Nephron (organoid): ENCODE measurements around the gene MAST2.
"Not testable (repeated sequence)": the region's sequence is repeated elsewhere in the genome, so short reads cannot be mapped to it uniquely, and the experiment has no call there.

Experiments
- H3K27ac Mint-ChIP-seq, 3 experiments: 2 replicates each; pipeline ENCODE4 v1.8.0; 2020; ENCODE audit warnings: mixed read lengths in 3 of 3, mild to moderate bottlenecking in 2 of 3, moderate library complexity in 1 of 3
- H3K27me3 Mint-ChIP-seq: 2 replicates; pipeline ENCODE4 v1.8.0; 2021; ENCODE audit warnings: low read depth, mild to moderate bottlenecking, moderate library complexity, mixed read lengths
- H3K36me3 Mint-ChIP-seq: 2 replicates; pipeline ENCODE4 v1.8.0; 2020; ENCODE audit warnings: low read depth, mixed read lengths
- H3K4me1 Mint-ChIP-seq: 2 replicates; pipeline ENCODE4 v1.8.0; 2020; ENCODE audit warnings: mixed read lengths
- H3K4me3 Mint-ChIP-seq, 3 experiments: 2 replicates each; pipeline ENCODE4 v1.8.0; 2020; ENCODE audit warnings: mild to moderate bottlenecking in 3 of 3, mixed read lengths in 3 of 3, moderate library complexity in 2 of 3
- H3K9me3 Mint-ChIP-seq: 2 replicates; pipeline ENCODE4 v1.8.0; 2020; ENCODE audit warnings: mixed read lengths
- TF ChIP-seq, protein P1 (sequence below), 3 experiments: fragments of 200-600 bp; sonication (generic); IDR thresholded peaks; one replicate each; pipeline ENCODE4 v1.5.0; 2021; ENCODE audit warnings: antibody characterized with exemption in 3 of 3; ENCODE audit not compliant: unreplicated experiment in 3 of 3

Gene MAST2

DNA sequence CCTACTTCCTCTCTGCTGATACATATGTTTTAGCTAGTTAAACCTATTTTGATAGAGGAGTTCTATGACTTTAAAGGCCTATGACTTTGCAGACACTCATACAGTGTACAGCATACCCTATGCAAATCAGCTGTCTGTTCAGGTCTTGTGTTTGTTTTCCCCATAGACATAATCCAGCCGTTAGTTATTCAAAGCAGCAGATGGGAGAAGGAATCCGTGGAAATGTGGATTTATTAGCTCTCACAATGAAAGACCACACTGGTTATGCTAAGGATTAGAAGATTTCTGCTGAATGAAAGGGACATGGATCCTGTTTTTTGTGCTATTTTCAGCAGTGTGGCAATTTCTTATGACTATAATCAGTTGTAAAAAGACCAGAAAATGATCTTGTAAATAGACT is 59.8 kb downstream of the MAST2 start:
- Mint-ChIP-seq H3K9me3 (no peaks in the 10 kb centered on the region), H3K27ac (peak overlapping the region; percentile 42 to 78 (median 76)), H3K36me3 (peaks cover 5% of the 10 kb centered on the region), H3K4me3 (peak overlapping the region in 2 of 3 experiments; percentile 31 to 48), H3K4me1 (peaks cover 54% of the 10 kb centered on the region), H3K27me3 (no peaks in the 10 kb centered on the region)
- TF ChIP-seq, protein P1, sequence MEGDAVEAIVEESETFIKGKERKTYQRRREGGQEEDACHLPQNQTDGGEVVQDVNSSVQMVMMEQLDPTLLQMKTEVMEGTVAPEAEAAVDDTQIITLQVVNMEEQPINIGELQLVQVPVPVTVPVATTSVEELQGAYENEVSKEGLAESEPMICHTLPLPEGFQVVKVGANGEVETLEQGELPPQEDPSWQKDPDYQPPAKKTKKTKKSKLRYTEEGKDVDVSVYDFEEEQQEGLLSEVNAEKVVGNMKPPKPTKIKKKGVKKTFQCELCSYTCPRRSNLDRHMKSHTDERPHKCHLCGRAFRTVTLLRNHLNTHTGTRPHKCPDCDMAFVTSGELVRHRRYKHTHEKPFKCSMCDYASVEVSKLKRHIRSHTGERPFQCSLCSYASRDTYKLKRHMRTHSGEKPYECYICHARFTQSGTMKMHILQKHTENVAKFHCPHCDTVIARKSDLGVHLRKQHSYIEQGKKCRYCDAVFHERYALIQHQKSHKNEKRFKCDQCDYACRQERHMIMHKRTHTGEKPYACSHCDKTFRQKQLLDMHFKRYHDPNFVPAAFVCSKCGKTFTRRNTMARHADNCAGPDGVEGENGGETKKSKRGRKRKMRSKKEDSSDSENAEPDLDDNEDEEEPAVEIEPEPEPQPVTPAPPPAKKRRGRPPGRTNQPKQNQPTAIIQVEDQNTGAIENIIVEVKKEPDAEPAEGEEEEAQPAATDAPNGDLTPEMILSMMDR (IDR thresholded peaks at IDR 0.05; ENCODE audit: unreplicated experiment in 3 of 3): no peak

DNA sequence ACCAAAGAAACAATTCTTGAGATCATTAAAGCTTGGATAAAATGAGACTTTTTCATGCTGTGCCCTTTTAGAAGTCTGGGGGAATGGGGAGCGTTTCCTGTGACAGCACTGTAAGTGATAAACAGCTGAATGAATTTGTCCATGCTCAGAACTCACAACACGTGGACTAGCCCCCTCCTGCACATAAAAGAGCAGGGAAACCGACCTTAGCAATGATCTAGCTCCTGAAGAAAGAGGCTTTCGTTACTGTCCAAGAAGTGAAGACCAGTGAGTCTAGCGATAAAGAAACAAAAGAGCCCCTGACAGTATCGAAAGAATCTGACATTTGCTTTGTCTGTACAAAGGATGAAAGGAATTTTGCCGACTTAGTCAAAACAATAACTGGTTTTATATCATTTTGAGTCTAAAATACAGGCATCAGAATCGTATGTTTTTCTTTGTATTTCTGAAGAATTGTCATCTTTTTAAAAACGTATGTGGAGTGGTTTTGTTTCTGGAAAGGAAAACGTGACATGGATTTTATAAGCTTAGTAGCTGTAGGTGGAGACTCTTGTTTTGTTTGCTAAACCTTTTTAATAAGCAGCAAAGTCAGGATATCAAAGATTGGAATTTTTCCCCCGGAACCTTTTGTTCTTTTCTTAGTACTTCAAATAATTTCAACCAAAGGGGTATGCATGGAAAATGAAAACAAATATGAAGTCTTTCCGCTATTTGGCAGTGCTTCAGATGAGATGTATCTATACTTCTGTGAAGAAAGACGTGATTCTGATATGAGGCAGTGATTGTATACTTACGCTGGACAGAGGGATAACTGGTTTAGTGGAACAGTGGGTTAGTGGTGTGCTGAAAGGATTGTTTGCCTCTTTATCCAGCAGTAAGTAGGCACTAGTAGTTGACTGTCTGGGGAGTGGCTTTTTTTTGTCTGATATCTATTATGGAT is 61.0 kb downstream of the MAST2 start:
- Mint-ChIP-seq H3K36me3 (peaks cover under 1% of the 10 kb centered on the region), H3K4me1 (peaks cover 63% of the 10 kb centered on the region), H3K4me3 (peak overlapping the region; percentile 52 to 83 (median 71)), H3K27ac (peak overlapping the region; percentile 42 to 78 (median 76)), H3K27me3 (no peaks in the 10 kb centered on the region), H3K9me3 (no peaks in the 10 kb centered on the region)
- TF ChIP-seq, protein P1 (IDR thresholded peaks at IDR 0.05; ENCODE audit: unreplicated experiment in 3 of 3): no peak

DNA sequence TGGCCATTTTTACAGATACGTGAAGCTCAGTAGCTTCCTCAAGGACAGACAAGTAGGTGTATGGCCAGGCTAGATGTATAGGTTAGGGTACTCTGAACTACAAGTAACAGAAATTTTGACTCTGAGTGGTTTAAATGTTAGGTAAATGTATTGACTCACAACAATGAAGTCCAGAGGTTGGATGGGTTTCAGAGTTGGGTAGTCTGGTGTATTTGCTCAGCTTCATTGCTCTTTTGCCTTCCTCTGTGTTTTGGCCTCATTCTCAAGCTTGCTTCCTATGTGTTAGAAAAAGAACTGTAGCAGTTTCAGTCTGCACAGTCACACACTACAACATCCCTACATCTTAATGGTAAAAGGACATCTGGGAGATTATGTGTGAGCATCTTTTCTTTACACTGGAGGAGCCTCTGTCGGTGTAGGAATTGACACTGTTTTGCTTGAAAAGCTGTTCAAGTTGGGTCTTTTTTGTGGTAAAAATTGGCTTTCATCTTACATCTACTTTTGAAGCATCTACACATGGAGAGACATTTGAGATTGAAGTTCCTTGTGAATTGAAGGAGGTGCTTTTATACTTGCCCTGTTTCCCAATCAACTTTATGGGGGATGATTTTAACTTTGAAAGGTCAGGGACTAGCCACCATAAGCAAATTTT is 64.4 kb downstream of the MAST2 start:
- TF ChIP-seq, protein P1 (IDR thresholded peaks at IDR 0.05; ENCODE audit: unreplicated experiment in 3 of 3): no peak
- H3K9me3 Mint-ChIP-seq: no peaks in the 10 kb centered on the region
- peak overlapping the region in 1 of 3 experiments; percentile 44 for H3K4me3 Mint-ChIP-seq
- H3K4me1 Mint-ChIP-seq: peaks cover 50% of the 10 kb centered on the region
- no peaks in the 10 kb centered on the region for H3K27me3 Mint-ChIP-seq
- no peak overlapping the region for H3K27ac Mint-ChIP-seq
- H3K36me3 Mint-ChIP-seq: no peaks in the 10 kb centered on the region

DNA sequence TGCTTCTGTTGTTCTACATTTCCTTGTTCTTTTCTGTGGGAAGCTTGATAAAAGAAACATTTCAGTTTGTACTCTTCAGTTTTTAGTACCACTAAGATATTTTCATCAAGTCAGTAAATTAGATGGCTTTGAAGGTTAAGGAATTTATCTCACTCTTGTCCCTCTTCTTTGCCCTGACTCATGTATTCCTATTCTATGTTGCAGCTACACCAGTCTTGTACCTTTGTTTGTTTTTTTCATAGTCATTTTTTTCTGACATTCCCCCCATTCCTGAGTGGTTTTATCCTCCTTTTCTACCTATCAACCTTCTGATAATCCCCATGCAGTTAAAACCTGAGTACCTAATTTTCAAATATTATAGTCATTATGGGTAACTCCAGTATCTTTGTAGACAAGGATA is 65.4 kb downstream of the MAST2 start:
- no peaks in the 10 kb centered on the region for H3K9me3 Mint-ChIP-seq
- no peak overlapping the region for H3K4me3 Mint-ChIP-seq
- no peak overlapping the region for H3K27ac Mint-ChIP-seq

DNA sequence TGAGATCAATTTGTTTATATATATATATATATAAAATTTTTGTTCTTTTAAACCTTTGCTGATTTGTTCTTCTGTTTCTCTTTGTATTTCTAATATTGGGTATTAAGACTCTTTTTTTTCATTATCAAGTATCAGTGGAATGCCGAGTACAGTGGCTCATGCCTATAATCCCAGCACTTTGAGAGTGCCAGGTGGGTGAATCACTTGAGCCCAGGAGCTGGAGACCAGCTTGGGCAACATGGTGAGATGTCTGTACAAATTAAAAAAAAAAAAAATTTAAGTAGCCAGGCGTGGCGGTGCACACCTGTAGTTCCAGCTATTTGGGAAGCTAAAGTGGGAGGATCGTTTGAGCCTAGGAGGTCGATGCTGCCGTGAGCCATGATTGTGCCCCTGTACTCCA is 67.1 kb downstream of the MAST2 start:
- TF ChIP-seq, protein P1 (IDR thresholded peaks at IDR 0.05; ENCODE audit: unreplicated experiment in 3 of 3): no peak
- H3K36me3 Mint-ChIP-seq: no peaks in the 10 kb centered on the region

More for the DNA sequence above, 65.4 kb downstream of the MAST2 start:
- TF ChIP-seq, protein P1 (IDR thresholded peaks at IDR 0.05; ENCODE audit: unreplicated experiment in 3 of 3): no peak
- H3K36me3 Mint-ChIP-seq: no peaks in the 10 kb centered on the region
- H3K4me1 Mint-ChIP-seq: peaks cover 40% of the 10 kb centered on the region
- no peaks in the 10 kb centered on the region for H3K27me3 Mint-ChIP-seq

DNA sequence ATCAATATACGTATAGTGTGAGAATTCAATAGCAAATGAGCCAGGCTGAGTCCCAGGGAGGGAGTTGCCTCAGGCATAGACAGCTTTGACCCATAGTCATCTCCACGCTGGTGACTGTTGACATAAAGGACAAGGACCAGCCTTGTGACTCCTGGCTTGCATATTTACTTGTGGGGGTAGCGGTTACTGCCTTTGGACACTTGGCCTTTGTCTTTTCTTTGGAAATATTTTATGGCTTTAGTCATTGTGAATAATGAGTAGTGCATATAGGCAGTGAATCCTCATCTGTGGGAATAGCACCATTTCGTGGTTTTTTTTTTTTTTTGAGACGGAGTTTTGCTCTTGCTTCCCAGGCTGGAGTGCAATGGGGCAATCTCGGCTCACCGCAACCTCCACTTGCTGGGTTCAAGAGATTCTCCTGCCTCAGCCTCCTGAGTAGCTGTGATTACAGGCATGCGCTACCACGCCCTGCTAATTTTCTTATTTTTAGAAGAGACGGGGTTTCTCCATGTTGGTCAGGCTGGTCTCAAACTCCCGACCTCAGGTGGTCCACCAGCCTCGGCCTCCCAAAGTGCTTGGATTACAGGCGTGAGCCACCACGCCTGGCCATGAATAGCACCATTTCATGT is 68.9 kb downstream of the MAST2 start:
- H3K36me3 Mint-ChIP-seq, H3K4me3 Mint-ChIP-seq, H3K27me3 Mint-ChIP-seq, H3K9me3 Mint-ChIP-seq: not testable (repeated sequence)
- peaks cover 17% of the 10 kb centered on the region for H3K4me1 Mint-ChIP-seq
- H3K27ac Mint-ChIP-seq: peak overlapping the region in 1 of 3 experiments; percentile 80

More for the DNA sequence above, 67.1 kb downstream of the MAST2 start:
- Mint-ChIP-seq H3K4me1 (peaks cover 23% of the 10 kb centered on the region), H3K27me3 (no peaks in the 10 kb centered on the region), H3K9me3 (no peaks in the 10 kb centered on the region), H3K27ac (no peak overlapping the region), H3K4me3 (no peak overlapping the region)
